ENCODE results near the gene S100A14. TPM values are rescaled to one million over a fixed set of nuclear protein-coding genes. Genes with fewer than 3 reads are reported as not detected.

S100A14 gene
- total RNA-seq, 1 experiment from 2014 or later = 252 TPM

DNA sequence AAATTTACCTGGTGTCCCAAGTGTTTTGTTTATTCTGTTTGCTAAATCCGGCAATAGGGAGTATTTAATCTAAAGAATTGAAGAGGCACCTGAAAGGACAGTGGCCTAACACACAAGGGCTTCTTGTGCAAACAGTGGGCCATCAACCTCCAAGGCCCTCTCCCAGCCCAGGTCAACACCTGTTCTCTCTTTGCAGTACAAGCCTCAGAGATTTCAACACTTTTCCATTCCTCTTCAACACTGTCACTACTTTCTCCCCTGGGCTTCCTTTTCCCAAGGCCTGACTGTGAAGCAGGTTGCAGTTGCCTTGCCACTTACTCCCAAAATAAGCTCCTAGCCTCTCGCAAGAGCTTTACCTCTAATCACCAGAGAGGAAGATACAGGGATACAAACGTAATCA, 39.2 kb upstream of the S100A14 start:
- H4K20me1 ChIP-seq (ENCODE audit: insufficient read depth) = no peaks in the 10 kb centered on the region
- intact Hi-C loops (cut with micrococcal nuclease) = no loop called here
- no peak for TF ChIP-seq SRF (IDR thresholded peaks at IDR 0.05; ENCODE audit: low read depth)
- no peak for TF ChIP-seq JUND (IDR thresholded peaks at IDR 0.05)
- TF ChIP-seq EZH2 (IDR thresholded peaks at IDR 0.05) = no peak
- TF ChIP-seq SIN3A (IDR thresholded peaks at IDR 0.05; ENCODE audit: low read depth) = no peak
- TF ChIP-seq ZNF274 (IDR thresholded peaks at IDR 0.05; ENCODE audit: low read depth, low read length) = no peak
- TF ChIP-seq POLR2AphosphoS5 (IDR thresholded peaks at IDR 0.05; ENCODE audit: low read depth, low read length) = no peak
- TF ChIP-seq POLR2A (IDR thresholded peaks at IDR 0.05; ENCODE audit: borderline replicate concordance, extremely low read depth, insufficient read depth, insufficient read length) = no peak
- TF ChIP-seq EZH2phosphoT487 (IDR thresholded peaks at IDR 0.05; ENCODE audit: borderline replicate concordance) = no peak
- TF ChIP-seq RAD21 (IDR thresholded peaks at IDR 0.05; ENCODE audit: low read depth) = no peak
- TF ChIP-seq, protein P1, sequence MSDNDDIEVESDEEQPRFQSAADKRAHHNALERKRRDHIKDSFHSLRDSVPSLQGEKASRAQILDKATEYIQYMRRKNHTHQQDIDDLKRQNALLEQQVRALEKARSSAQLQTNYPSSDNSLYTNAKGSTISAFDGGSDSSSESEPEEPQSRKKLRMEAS (IDR thresholded peaks at IDR 0.05) = no peak
- H3K9me3 ChIP-seq (ENCODE audit: control insufficient read depth in 1 of 2, insufficient read depth in 1 of 2, low read depth in 1 of 2, low read length in 2 of 2) = no peaks in the 10 kb centered on the region
- no peaks in the 10 kb centered on the region for H3K9me2 ChIP-seq (ENCODE audit: insufficient read depth)
- DNase-seq (ENCODE audit: low read depth, low spot score) = no peak
- no peaks in the 10 kb centered on the region for H3K27me3 ChIP-seq (ENCODE audit: insufficient read depth, low read length)
- no peak overlapping the region for H3K27ac ChIP-seq (ENCODE audit: low read depth, low read length)
- no peak overlapping the region for H3K4me2 ChIP-seq (ENCODE audit: low read length)
- peaks cover 12% of the 10 kb centered on the region for H3K79me2 ChIP-seq (ENCODE audit: insufficient read depth, low read length)
- ChIA-PET RAD21 (ENCODE audit: low non-redundant PET in 1 of 2, low total read pairs in 2 of 2, uncharacterized antibody in 2 of 2, unreplicated experiment in 2 of 2) (no interaction called here), POLR2A (interaction anchor here (1.2 kb wide), 1 partner anchor 28 kb away, joined by 3 read pairs; the partner anchor contains the start of gene S100A13), CTCF (no interaction called here)
- no peak overlapping the region for H3K4me3 ChIP-seq (replicated peaks in 1 of 2; ENCODE audit: low read depth in 1 of 2, low read length in 2 of 2)
- H3K9ac ChIP-seq (ENCODE audit: low read length) = no peak overlapping the region
- no peak overlapping the region for H2AFZ ChIP-seq (ENCODE audit: low read depth, low read length, poor library complexity, severe bottlenecking)
- peaks cover 10 to 28% of the 10 kb centered on the region in 2 experiments; a peak in 3 of 4 replicates for H3K4me1 ChIP-seq (ENCODE audit: control insufficient read depth in 1 of 2, insufficient read depth in 2 of 2, low read length in 2 of 2)
- no peaks in the 10 kb centered on the region for H3K36me3 ChIP-seq (ENCODE audit: control insufficient read depth in 1 of 2, insufficient read depth in 2 of 2, low read length in 2 of 2)
- ATAC-seq = no peak
- BruUV-seq (replicated peaks) = no TSS peak

DNA sequence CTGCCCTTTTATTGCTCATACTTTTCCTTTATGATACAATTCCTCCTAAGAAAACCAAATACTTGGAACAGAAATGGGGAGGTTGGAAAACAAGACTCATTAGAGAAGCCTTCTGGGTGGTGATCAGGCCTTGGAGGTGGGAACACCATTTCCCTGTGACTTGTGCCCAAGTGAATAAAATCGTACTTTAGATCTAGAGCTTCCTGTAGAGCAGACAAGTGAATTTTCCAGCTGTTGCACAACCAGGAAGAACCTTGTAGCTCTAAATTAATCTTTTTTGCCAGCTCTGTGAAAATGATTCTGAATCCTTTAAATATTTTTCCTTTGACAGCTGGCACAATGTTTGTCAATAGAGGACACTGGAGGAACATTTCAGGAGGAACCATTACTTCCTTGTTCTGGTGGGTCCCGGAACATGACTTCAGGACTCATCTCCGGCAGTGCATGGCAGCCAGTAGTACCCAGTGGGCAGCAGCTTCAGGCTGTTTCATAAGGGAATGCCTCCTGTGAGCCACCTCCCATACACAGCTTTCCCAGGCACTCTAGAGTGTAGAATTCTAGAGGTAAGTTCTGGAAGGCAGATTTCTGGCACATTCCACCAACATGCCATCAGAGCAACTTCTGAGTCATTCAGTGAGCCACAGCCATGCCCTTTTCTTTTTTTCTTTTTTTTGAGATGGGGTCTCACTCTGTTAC, 36.8 kb upstream of the S100A14 start:
- H3K27me3 ChIP-seq (ENCODE audit: insufficient read depth, low read length) = no peaks in the 10 kb centered on the region
- POLR2A ChIA-PET = interaction anchor here (2.3 kb wide), 1 partner anchor 25 kb away, joined by 7 read pairs; the partner anchor contains the start of genes S100A1 and S100A13
- H3K79me2 ChIP-seq (ENCODE audit: insufficient read depth, low read length) = no peaks in the 10 kb centered on the region
- intact Hi-C loops (cut with micrococcal nuclease) = no loop called here
- no peak overlapping the region for H2AFZ ChIP-seq (ENCODE audit: low read depth, low read length, poor library complexity, severe bottlenecking)
- H3K9me3 ChIP-seq (ENCODE audit: control insufficient read depth in 1 of 2, insufficient read depth in 1 of 2, low read depth in 1 of 2, low read length in 2 of 2) = no peaks in the 10 kb centered on the region
- no TSS peak for BruUV-seq (replicated peaks)
- no peaks in the 10 kb centered on the region for H4K20me1 ChIP-seq (ENCODE audit: insufficient read depth)
- no peak overlapping the region for H3K27ac ChIP-seq (ENCODE audit: low read depth, low read length)
- H3K36me3 ChIP-seq (ENCODE audit: control insufficient read depth in 1 of 2, insufficient read depth in 2 of 2, low read length in 2 of 2) = no peaks in the 10 kb centered on the region
- DNase-seq (ENCODE audit: low read depth, low spot score) = no peak
- no peak overlapping the region for H3K4me3 ChIP-seq (replicated peaks in 1 of 2; ENCODE audit: low read depth in 1 of 2, low read length in 2 of 2)
- no peak overlapping the region for H3K9ac ChIP-seq (ENCODE audit: low read length)
- RAD21 ChIA-PET (ENCODE audit: low non-redundant PET in 1 of 2, low total read pairs in 2 of 2, uncharacterized antibody in 2 of 2, unreplicated experiment in 2 of 2) = no interaction called here
- H3K9me2 ChIP-seq (ENCODE audit: insufficient read depth) = no peaks in the 10 kb centered on the region
- CTCF ChIA-PET = no interaction called here
- peaks cover 2 to 12% of the 10 kb centered on the region in 2 experiments; a peak in 3 of 4 replicates for H3K4me1 ChIP-seq (ENCODE audit: control insufficient read depth in 1 of 2, insufficient read depth in 2 of 2, low read length in 2 of 2)
- no peak for ATAC-seq
- no peak overlapping the region for H3K4me2 ChIP-seq (ENCODE audit: low read length)
- no peak for TF ChIP-seq CBX3 (IDR thresholded peaks at IDR 0.05; ENCODE audit: low read depth)
- no peak for TF ChIP-seq SP1 (IDR thresholded peaks at IDR 0.05; ENCODE audit: low read depth)
- TF ChIP-seq, protein P1 (IDR thresholded peaks at IDR 0.05) = no peak
- no peak for TF ChIP-seq JUND (IDR thresholded peaks at IDR 0.05)
- no peak for TF ChIP-seq TCF7L2 (IDR thresholded peaks at IDR 0.05; ENCODE audit: borderline replicate concordance, extremely low read depth, insufficient read depth, insufficient read length)
- TF ChIP-seq, protein P2, sequence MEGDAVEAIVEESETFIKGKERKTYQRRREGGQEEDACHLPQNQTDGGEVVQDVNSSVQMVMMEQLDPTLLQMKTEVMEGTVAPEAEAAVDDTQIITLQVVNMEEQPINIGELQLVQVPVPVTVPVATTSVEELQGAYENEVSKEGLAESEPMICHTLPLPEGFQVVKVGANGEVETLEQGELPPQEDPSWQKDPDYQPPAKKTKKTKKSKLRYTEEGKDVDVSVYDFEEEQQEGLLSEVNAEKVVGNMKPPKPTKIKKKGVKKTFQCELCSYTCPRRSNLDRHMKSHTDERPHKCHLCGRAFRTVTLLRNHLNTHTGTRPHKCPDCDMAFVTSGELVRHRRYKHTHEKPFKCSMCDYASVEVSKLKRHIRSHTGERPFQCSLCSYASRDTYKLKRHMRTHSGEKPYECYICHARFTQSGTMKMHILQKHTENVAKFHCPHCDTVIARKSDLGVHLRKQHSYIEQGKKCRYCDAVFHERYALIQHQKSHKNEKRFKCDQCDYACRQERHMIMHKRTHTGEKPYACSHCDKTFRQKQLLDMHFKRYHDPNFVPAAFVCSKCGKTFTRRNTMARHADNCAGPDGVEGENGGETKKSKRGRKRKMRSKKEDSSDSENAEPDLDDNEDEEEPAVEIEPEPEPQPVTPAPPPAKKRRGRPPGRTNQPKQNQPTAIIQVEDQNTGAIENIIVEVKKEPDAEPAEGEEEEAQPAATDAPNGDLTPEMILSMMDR (IDR thresholded peaks at IDR 0.05 in 2 of 3, conservative IDR thresholded peaks at IDR 0.05 in 1 of 3; ENCODE audit: borderline replicate concordance in 1 of 3, insufficient read depth in 1 of 3, low read depth in 2 of 3, low read length in 2 of 3) = no peak
- no peak for TF ChIP-seq ZFX (IDR thresholded peaks at IDR 0.05)
- TF ChIP-seq, protein P3, sequence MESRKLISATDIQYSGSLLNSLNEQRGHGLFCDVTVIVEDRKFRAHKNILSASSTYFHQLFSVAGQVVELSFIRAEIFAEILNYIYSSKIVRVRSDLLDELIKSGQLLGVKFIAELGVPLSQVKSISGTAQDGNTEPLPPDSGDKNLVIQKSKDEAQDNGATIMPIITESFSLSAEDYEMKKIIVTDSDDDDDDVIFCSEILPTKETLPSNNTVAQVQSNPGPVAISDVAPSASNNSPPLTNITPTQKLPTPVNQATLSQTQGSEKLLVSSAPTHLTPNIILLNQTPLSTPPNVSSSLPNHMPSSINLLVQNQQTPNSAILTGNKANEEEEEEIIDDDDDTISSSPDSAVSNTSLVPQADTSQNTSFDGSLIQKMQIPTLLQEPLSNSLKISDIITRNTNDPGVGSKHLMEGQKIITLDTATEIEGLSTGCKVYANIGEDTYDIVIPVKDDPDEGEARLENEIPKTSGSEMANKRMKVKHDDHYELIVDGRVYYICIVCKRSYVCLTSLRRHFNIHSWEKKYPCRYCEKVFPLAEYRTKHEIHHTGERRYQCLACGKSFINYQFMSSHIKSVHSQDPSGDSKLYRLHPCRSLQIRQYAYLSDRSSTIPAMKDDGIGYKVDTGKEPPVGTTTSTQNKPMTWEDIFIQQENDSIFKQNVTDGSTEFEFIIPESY (IDR thresholded peaks at IDR 0.05; ENCODE audit: extremely low read depth, insufficient replicate concordance, low read length) = no peak
- no peak for TF ChIP-seq SIN3A (IDR thresholded peaks at IDR 0.05; ENCODE audit: low read depth)
- no peak for TF ChIP-seq ZNF274 (IDR thresholded peaks at IDR 0.05; ENCODE audit: low read depth, low read length)
- TF ChIP-seq EZH2 (IDR thresholded peaks at IDR 0.05) = no peak

Measured in HCT116 (cell line).